SK-MEL-5 (cell line): Measurements from ENCODE around the gene TSTD1. TPM values are rescaled to one million over a fixed set of nuclear protein-coding genes. Genes with fewer than 3 reads are reported as not detected.
"Not testable (repeated sequence)": the region's sequence is repeated elsewhere in the genome, so short reads cannot be mapped to it uniquely, and the experiment has no call there.

Experiments
- DNase-seq: peaks from one replicate; pipeline ENCODE4 v3.0.0-alpha.2; 2016; ENCODE audit warnings: low read depth, low spot score
- in situ Hi-C: cut with HindIII; loops from 2 replicates; pipeline ENCODE4 v1.10.0; 2016; ENCODE audit warnings: low sequenced_read_pairs, high pct_unique_total_duplicates, low pct_unique_long_range_greater_than_20kb
- total RNA-seq: library from RNA; depleted of rRNA; stranded (reverse); fragments of >200 nt; shearing (Covaris generic); gene quantifications from 2 replicates; pipeline ENCODE4 v1.2.3, GENCODE V29; 2014

Gene TSTD1
- total RNA-seq, 1 experiment from 2014 or later = 0.98 TPM

DNA sequence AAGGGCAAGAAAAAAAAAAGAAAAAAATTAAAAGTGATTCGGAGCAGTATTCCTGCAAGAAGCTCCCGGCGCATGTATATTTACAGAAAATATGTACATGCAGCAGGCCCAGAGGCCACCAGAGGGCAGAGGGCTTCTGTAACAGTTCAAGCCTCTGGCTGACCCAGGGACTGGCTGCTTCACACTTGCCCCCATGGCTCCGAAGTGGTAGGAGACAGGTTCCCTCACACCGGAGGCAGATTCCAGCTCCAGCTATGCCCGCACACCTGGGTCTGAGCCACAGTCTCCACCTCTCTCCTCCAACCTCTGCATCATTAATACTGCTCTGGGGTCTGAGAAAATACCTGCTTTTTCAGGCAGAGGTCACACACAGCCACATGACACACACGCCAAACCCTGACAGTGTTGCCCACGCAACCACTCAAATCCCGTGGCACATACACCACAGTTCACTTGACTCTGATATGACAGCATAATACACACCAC is 33.2 kb upstream of the TSTD1 start:
- in situ Hi-C loops = no loop called here
- peak; percentile 71 for DNase-seq

DNA sequence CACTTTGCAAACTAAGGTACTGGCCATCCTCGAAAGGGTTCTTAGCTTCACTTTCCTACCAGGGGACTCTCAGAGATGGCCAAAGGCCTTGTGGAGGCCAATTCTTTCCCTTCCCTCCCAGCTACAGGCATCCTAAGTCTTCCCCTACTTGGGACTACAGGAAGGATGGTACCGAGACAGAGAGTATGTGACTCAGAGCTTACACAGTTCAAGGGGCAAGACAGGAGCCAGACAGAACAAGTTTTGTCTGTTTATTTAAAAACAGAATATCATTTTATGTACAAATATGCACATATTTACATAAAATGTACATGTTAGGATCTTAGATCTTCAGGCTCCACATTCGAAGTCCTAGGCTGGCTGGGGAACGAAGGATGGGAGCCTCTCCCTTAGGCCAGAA is 32.0 kb upstream of the TSTD1 start:
- DNase-seq = no peak
- in situ Hi-C loops = no loop called here

DNA sequence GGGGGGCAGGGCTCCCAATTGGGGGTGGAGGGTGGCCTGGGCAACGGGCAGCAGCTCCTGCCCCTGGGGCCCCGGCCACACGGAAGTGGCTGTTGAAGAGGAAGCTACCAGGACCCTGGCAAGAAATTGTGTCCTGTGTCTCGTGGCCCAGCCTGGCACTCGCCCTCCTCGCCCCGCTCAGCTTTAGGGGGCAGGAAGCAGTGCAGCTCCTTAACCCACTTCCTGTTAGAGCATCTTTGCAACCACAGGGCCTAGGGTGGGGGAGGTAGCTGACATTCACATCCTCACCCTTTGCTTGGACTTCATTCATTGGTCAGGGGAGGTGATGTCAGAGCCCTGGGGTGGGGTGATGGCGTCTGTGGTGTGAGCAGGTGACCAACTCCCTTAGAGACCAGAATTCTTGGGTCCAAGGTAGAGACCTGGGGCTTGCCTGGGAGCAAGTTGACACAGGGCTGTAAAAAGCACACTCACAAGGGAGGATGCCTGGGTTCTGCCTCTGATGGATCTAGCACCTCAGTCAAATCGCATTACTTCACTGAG is 31.0 kb upstream of the TSTD1 start, which contains the start of gene ARHGAP30:
ARHGAP30 (minus strand) TSS at position 161 of the 540 bp plus-strand sequence. CDS start 267 bp downstream, outside the sequence.
- in situ Hi-C loops = no loop called here
- DNase-seq = no peak

DNA sequence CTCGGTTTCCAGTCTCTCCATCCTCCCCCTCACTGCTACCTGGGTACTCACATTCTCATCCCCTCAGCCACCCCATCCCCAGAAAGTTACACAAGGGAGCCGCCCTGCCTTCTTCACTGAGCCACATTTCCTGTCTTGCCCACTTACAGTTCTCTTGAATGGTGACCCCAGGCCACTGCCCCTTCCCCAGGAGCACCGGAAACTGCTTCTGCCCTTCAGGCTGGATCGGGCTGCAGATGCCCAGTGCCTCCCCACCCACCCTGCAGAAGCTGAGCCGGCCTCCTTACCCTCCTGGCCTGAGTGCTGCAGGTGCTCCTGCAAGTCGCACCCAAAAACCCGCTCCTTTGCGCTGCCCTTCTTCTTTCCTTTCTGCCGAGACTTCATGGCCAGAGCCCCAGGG is 30.5 kb upstream of the TSTD1 start:
- in situ Hi-C loops = no loop called here
- no peak for DNase-seq

DNA sequence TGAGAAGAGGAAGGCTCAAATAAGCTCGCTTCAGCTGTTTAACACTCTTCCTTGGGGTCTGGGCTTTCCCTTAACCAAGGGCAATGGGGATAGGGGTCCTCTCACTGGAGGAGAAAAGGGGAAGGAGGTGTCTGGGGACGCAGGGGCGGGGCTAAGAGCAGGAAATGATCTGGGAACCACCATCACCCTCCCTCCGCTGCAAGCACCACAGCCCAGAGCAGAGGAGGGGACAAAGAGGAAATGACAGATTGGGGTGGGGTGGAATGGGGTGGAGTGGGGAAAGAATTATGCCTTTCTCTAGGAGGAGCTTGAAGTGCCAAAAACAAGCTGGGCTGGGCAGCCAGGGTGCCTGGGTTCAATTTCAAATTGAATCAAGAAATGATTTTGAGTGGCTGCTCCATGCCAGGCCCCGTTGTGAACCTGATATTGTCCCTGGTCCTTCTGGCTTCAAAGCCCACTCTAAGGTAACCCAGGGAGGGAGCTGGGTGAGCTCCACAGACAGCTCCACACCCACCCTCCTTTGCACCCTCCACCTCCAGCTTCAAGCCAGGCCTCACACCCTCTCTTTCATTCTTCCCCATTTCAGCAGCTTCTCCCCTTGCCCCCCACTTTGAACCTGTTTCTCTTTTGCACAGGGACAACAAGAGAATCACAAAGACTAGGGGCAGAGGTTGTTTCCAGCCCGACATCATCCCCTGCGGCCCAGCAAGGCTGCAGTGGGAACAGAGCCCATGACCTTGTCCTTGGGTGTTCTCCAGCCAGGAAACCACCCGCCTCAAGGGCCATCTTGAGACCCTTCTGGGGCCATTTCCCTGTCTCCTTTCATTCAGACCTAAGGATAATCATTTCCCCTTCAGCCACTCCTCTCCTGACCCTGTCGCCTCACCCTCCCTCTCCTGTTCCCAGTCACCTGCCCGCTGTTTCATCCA is 29.8 kb upstream of the TSTD1 start:
- DNase-seq = no peak
- in situ Hi-C loops = no loop called here

GRCh38 chr1:161066694-161067093 is 27.9 kb upstream of the TSTD1 start:
- DNase-seq = no peak
- in situ Hi-C loops = no loop called here

GRCh38 chr1:161065681-161066080 is 26.9 kb upstream of the TSTD1 start:
- DNase-seq, in situ Hi-C loops: not testable (repeated sequence)

GRCh38 chr1:161063936-161064335 is 25.2 kb upstream of the TSTD1 start:
- DNase-seq, in situ Hi-C loops: not testable (repeated sequence)

- in situ Hi-C loops = no loop called here
- DNase-seq = no peak
Measured at GRCh38 chr1:161061419-161061818, 22.7 kb upstream of the TSTD1 start.

GRCh38 chr1:161059293-161059692 is 20.5 kb upstream of the TSTD1 start:
- in situ Hi-C loops = no loop called here
- no peak for DNase-seq

DNA sequence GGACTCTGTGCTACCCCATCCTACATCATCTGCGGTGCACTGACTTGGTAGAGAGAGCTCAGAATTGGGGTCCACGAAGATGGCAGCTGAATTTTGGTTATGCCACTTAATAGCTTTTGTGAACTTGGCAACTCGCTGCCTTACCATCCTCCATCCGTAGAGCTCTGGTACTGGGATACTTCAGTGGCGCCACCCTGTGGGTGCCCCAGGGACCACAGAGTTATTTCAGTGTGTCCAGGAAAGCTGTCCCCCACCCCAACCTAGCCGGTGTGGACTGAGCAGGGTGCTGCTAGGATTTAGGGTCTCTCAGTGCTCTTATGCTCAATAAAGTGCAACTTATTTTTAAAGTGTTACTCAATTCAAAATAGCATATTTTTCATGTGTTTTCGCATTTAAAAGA is 16.0 kb upstream of the TSTD1 start:
- DNase-seq = no peak
- in situ Hi-C loops = no loop called here

GRCh38 chr1:161054232-161054631 is 15.5 kb upstream of the TSTD1 start:
- DNase-seq = no peak
- in situ Hi-C loops = no loop called here

DNA sequence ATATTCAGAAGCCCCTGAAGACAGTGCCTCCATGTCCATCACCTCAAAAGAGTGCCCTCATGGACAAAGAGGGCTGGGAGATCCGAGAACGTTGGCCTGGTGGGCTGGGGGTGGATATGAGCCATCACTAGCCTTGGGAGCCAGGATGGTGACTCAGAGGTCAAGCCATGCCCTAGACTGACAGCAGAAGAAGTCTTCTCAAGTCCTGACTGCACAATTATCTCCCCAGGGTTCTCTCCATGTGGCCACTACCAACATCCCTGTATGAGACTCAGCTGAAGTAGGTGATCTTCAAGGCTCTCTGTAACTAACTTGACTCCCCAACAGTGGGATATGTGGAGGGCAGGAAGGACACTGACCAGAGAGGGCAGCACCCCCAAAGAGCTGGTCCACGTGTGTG is 14.1 kb upstream of the TSTD1 start:
- no peak for DNase-seq
- in situ Hi-C loops = no loop called here

GRCh38 chr1:161051219-161051618 is 12.5 kb upstream of the TSTD1 start:
- DNase-seq = no peak
- in situ Hi-C loops = no loop called here

- no peak for DNase-seq
- in situ Hi-C loops = no loop called here
Measured at GRCh38 chr1:161048949-161049722, 10.4 kb upstream of the TSTD1 start.

DNA sequence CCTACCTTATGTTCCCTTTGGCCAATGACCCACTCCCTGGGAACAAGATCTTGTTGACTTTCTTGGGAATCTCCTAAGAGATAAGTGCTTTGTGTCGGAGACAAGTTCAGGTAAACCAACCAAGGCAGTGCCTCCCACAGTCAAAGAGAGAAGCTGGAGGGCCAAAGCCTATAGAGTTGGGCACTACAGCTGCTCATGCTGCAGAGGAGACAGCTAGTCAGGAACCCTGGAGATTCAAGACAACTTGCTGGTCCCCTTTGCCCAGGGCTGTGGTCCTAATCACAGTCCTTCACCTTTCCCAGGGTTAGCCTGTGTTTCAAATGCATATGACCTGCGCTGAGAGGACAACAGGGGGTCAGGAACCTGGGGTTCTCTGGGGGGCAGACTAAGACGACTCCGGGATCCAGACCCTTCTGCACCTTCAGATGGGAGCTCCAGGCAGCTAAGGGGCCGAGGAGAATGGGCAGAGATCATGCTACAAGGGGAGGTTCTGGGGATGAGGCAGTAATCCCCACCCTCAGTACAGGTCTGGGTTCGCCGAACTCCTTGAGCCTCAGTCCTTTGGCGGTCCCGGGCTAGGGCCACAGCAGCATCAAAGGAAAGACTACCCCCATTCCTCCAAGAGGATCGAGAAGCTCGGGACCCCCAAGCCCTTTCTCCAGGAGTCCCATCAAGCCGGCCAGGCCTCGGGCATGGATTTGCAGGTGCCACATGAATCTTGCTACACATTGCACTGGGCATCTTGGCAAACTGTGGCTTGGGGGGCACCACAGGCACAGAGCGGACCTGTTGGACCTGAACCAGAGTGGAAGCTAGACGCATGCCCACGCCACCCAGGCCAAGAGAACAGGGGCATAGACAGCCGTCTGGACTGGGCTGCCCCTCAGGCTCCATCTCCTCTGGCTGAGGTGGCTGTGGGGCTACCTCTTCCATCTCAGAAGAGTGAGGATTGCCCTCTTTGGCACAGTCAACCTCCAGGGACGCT is 9.0 kb upstream of the TSTD1 start:
- in situ Hi-C loops = no loop called here
- DNase-seq = no peak

GRCh38 chr1:161046605-161047228 is 8.0 kb upstream of the TSTD1 start:
- no peak for DNase-seq
- in situ Hi-C loops = no loop called here
